Parathyroid adenoma (tissue), 2 donors: ENCODE results near the gene MBNL3.

Source experiments
- H2AFZ ChIP-seq: fragments of 300-600 bp; sonication (generic); one replicate; pipeline ENCODE4 v1.7.0; 2017; ENCODE audit warnings: antibody characterized with exemption, mild to moderate bottlenecking
- H3K27ac ChIP-seq: fragments of 300-600 bp; sonication (generic); one replicate; pipeline ENCODE4 v1.7.0; 2017
- H3K27me3 ChIP-seq: fragments of 300-600 bp; sonication (generic); one replicate; pipeline ENCODE4 v1.7.0; 2017; ENCODE audit warnings: low read length; ENCODE audit not compliant: control insufficient read depth, insufficient read depth
- H3K36me3 ChIP-seq: fragments of 300-600 bp; sonication (generic); one replicate; pipeline ENCODE4 v1.7.0; 2017; ENCODE audit warnings: low read length; ENCODE audit not compliant: control insufficient read depth, insufficient read depth
- H3K4me1 ChIP-seq: fragments of 300-600 bp; sonication (generic); one replicate; pipeline ENCODE4 v1.7.0; 2017; ENCODE audit warnings: control low read depth
- H3K4me2 ChIP-seq: fragments of 300-600 bp; sonication (generic); one replicate; pipeline ENCODE4 v1.7.0; 2017; ENCODE audit warnings: low read length
- H3K4me3 ChIP-seq: fragments of 300-600 bp; sonication (generic); one replicate; pipeline ENCODE4 v1.7.0; 2017; ENCODE audit warnings: low read depth, low read length
- H3K79me2 ChIP-seq: fragments of 300-600 bp; sonication (generic); one replicate; pipeline ENCODE4 v1.7.0; 2017; ENCODE audit warnings: control low read depth
- H3K9ac ChIP-seq: fragments of 300-600 bp; sonication (generic); one replicate; pipeline ENCODE4 v1.7.0; 2017; ENCODE audit warnings: mild to moderate bottlenecking
- H3K9me3 ChIP-seq: fragments of 300-600 bp; sonication (generic); one replicate; pipeline ENCODE4 v1.7.0; 2017; ENCODE audit warnings: low read length; ENCODE audit not compliant: control insufficient read depth
- TF ChIP-seq, protein P1 (sequence below): fragments of 300-600 bp; sonication (generic); IDR thresholded peaks from one replicate; pipeline ENCODE4 v1.7.0; 2017; ENCODE audit warnings: antibody characterized with exemption, mild to moderate bottlenecking
- donor health status: primary hyperparathyroidism.

MBNL3 gene

DNA sequence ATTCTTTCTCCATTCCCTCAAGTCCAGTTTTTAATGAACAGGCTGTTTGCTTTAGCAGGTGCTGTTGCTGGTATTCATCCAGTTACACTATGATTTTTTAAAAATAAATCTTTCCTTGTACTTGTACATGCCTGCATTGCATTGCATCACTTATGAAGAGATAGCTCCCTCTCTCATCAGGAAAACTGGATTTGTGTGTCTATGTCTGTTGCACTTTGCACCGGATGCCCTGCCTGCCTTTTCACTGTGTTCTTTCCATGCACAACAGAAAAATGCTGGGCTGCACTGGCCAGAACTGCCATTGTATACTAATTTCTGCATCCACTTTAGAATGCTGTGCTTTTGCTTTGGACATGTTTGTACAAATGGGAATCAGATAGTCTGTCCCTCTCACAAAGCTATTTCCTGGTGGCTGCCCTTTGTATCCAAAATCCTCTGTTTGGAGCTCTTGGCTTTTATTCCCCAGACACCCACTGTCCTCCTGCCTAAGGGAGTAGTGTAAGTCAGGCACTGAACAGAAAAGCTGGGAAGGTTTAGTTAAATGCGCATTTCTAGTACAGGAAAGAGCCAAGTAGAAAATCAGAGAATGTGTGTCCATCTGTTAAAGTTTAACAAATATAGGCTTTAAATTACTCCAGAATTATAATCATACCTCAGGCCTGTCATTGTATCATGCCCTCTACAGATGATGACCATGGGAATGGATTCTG, 119.1 kb downstream of the MBNL3 start:
- H3K4me3 ChIP-seq = no peak overlapping the region
- H3K27ac ChIP-seq = no peak overlapping the region
- TF ChIP-seq, protein P1, sequence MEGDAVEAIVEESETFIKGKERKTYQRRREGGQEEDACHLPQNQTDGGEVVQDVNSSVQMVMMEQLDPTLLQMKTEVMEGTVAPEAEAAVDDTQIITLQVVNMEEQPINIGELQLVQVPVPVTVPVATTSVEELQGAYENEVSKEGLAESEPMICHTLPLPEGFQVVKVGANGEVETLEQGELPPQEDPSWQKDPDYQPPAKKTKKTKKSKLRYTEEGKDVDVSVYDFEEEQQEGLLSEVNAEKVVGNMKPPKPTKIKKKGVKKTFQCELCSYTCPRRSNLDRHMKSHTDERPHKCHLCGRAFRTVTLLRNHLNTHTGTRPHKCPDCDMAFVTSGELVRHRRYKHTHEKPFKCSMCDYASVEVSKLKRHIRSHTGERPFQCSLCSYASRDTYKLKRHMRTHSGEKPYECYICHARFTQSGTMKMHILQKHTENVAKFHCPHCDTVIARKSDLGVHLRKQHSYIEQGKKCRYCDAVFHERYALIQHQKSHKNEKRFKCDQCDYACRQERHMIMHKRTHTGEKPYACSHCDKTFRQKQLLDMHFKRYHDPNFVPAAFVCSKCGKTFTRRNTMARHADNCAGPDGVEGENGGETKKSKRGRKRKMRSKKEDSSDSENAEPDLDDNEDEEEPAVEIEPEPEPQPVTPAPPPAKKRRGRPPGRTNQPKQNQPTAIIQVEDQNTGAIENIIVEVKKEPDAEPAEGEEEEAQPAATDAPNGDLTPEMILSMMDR = no peak
- H3K36me3 ChIP-seq = no peaks in the 10 kb centered on the region
- no peaks in the 10 kb centered on the region for H3K9me3 ChIP-seq
- H2AFZ ChIP-seq = no peak overlapping the region
- no peak overlapping the region for H3K4me2 ChIP-seq
- no peaks in the 10 kb centered on the region for H3K79me2 ChIP-seq
- no peaks in the 10 kb centered on the region for H3K27me3 ChIP-seq
- no peak overlapping the region for H3K9ac ChIP-seq
- H3K4me1 ChIP-seq = no peaks in the 10 kb centered on the region

GRCh38 chrX:132367984-132368383, 120.9 kb downstream of the MBNL3 start:
- no peaks in the 10 kb centered on the region for H3K79me2 ChIP-seq
- H3K4me2 ChIP-seq = no peak overlapping the region
- TF ChIP-seq, protein P1 = no peak
- H3K36me3 ChIP-seq = no peaks in the 10 kb centered on the region
- H3K4me1 ChIP-seq = no peaks in the 10 kb centered on the region
- no peak overlapping the region for H2AFZ ChIP-seq
- H3K27ac ChIP-seq = no peak overlapping the region
- no peaks in the 10 kb centered on the region for H3K27me3 ChIP-seq
- no peak overlapping the region for H3K9ac ChIP-seq
- no peaks in the 10 kb centered on the region for H3K9me3 ChIP-seq
- no peak overlapping the region for H3K4me3 ChIP-seq

- no peaks in the 10 kb centered on the region for H3K79me2 ChIP-seq
- TF ChIP-seq, protein P1 = no peak
- no peak overlapping the region for H2AFZ ChIP-seq
- no peak overlapping the region for H3K9ac ChIP-seq
- no peak overlapping the region for H3K4me3 ChIP-seq
- H3K36me3 ChIP-seq = no peaks in the 10 kb centered on the region
- no peak overlapping the region for H3K4me2 ChIP-seq
- H3K27ac ChIP-seq = no peak overlapping the region
- no peaks in the 10 kb centered on the region for H3K9me3 ChIP-seq
- H3K4me1 ChIP-seq = no peaks in the 10 kb centered on the region
- H3K27me3 ChIP-seq = no peaks in the 10 kb centered on the region
These were observed 121.5 kb downstream of the MBNL3 start for GRCh38 chrX:132367314-132367713.

GRCh38 chrX:132365490-132365889, 123.3 kb downstream of the MBNL3 start:
- TF ChIP-seq, protein P1 = no peak
- H3K4me3 ChIP-seq = no peak overlapping the region
- no peak overlapping the region for H3K27ac ChIP-seq
- no peaks in the 10 kb centered on the region for H3K9me3 ChIP-seq
- H3K9ac ChIP-seq = no peak overlapping the region
- H3K36me3 ChIP-seq = no peaks in the 10 kb centered on the region
- H3K4me2 ChIP-seq = no peak overlapping the region
- H3K4me1 ChIP-seq = no peaks in the 10 kb centered on the region
- H3K27me3 ChIP-seq = no peaks in the 10 kb centered on the region
- H3K79me2 ChIP-seq = no peaks in the 10 kb centered on the region
- H2AFZ ChIP-seq = no peak overlapping the region

- Histone ChIP-seq H3K9me3 (no peaks in the 10 kb centered on the region), H3K4me3 (no peak overlapping the region), H3K4me2 (no peak overlapping the region), H2AFZ (no peak overlapping the region), H3K27me3 (no peaks in the 10 kb centered on the region), H3K27ac (no peak overlapping the region), H3K79me2 (no peaks in the 10 kb centered on the region), H3K4me1 (no peaks in the 10 kb centered on the region), H3K36me3 (no peaks in the 10 kb centered on the region), H3K9ac (no peak overlapping the region)
- TF ChIP-seq, protein P1 = no peak
These were observed 124.5 kb downstream of the MBNL3 start for GRCh38 chrX:132364313-132364712.
